Right lobe of liver (tissue), 6 donors: Measurements from ENCODE around the gene CPHXL. TPM values are rescaled to one million over a fixed set of nuclear protein-coding genes. Genes with fewer than 3 reads are reported as not detected.
A peak's percentile ranks its signal among the peaks of the same experiment; 100 is the strongest.

Experiments
- ATAC-seq, 4 donors: fragments of 200-7000 bp; cut with Tn5 transposase; one replicate each; pipeline ENCODE4 v1.9.1; 2020; ENCODE audit warnings: mild to moderate bottlenecking in 4 of 4, moderate library complexity in 4 of 4
- DNase-seq, 3 donors: peaks; one replicate each; pipeline ENCODE4 v3.0.0-alpha.2; 2020
- H3K27ac ChIP-seq, 3 donors: fragments of 200-600 bp; one replicate each; pipeline ENCODE4 v1.8.0; 2022
- H3K27me3 ChIP-seq, 2 donors: fragments of 200-600 bp; one replicate each; pipeline ENCODE4 v1.8.0; 2022
- H3K36me3 ChIP-seq, 4 donors: fragments of 200-600 bp; sonication (generic) in 1 of 4; one replicate each; pipeline versions ENCODE4 v1.5.1 to v1.8.0; 2017 to 2022; ENCODE audit warnings: control low read depth in 1 of 4
- H3K4me1 ChIP-seq, 4 donors: fragments of 200-600 bp; sonication (generic) in 1 of 4; one replicate each; pipeline versions ENCODE4 v1.5.1 to v1.8.0; 2017 to 2022; ENCODE audit warnings: control low read depth in 1 of 4
- H3K4me3 ChIP-seq, 3 donors: fragments of 200-600 bp; one replicate each; pipeline ENCODE4 v1.8.0; 2022
- H3K9me3 ChIP-seq, 4 donors: fragments of 200-600 bp; sonication (generic) in 1 of 4; one replicate each; pipeline versions ENCODE4 v1.5.1 to v1.8.0; 2017 to 2022; ENCODE audit warnings: control low read depth in 1 of 4
- POLR2A ChIP-seq: fragments of 450-650 bp; IDR thresholded peaks from one replicate; pipeline ENCODE4 v1.6.1; 2017; ENCODE audit warnings: antibody characterized with exemption, mild to moderate bottlenecking
- WGBS: methylation state at CpG from one replicate; pipeline ENCODE4 v1.1.6; 2018; ENCODE audit warnings: low coverage, low lambda C conversion rate; ENCODE audit not compliant: insufficient coverage; ENCODE audit errors: missing lambda C conversion rate; 5-methylcytosine and 5-hydroxymethylcytosine counted together
- intact Hi-C, 2 donors: fragments of 100-400 bp; cut with DNase I; formaldehyde crosslinking; loops; one replicate each; pipeline versions ENCODE4 v1.11.2 to v1.14.1; 2022
- total RNA-seq, 6 experiments: library from RNA; depleted of rRNA in 2 of 6; stranded (reverse); fragments of >200 nt in 2 of 6; fragmentation: NEBNext Ultra II Directional in 3 of 6; extraction: Animal tissue kit (Norgen Biotek cat#: 25700) in 3 of 6; gene quantifications; one replicate each; pipeline versions ENCODE4 v1.1.0 to v1.2.4, GENCODE V29; 2016 to 2023
- TF ChIP-seq, protein P1 (sequence below), 4 donors: fragments of 200-600 bp in 3 of 4; fragments of 450-650 bp in 1 of 4; IDR thresholded peaks; one replicate each; pipeline versions ENCODE4 v1.5.1 to v1.8.0; 2016 to 2022; ENCODE audit warnings: antibody characterized with exemption in 4 of 4, mild to moderate bottlenecking in 2 of 4
- donor health status: DM: no; HTN: yes; CAD: no.
- donor health status: DM: no; HTN: no; CAD: no.
- donor health status: DM: no; HTN: no; CAD: no.
- donor health status: DM: no; HTN: yes; CAD: no.
- donor health status: DM: no; HTN: yes; CAD: no.

CPHXL gene
- total RNA-seq, 6 experiments from 2014 or later = not detected

DNA sequence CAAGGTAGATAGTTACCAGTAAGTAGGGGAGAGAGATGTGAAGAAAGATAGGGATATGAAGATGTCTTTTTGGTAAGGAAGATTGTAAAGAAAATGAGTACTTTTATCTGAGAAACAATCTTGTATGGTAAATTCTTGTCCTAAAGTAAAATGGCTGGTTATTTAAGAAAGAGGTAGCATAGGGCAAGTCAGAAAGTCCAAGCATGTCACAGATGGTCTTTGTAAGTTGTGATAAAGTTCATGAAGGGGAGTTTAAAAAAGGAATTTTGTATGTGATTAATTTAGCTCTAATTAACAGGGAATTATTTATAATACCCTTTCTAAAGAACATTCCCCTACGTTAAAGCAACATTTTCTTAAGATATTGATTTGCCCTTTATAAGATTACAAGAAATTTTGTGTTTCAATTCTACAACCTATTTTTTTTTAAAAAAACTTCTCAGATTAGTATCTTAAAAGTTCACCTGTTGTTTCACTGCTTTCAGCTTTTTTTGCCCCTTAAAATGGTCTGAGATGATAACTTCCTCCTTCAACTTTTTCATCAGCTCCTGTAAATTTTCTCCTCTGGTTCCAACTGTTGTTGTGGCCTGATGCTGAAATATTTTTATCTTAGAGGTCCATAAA, 16.2 kb upstream of the CPHXL start:
- H3K4me1 ChIP-seq = no peaks in the 10 kb centered on the region
- H3K9me3 ChIP-seq = no peaks in the 10 kb centered on the region
- DNase-seq (no peak), ATAC-seq (no peak)
- no peak overlapping the region for H3K27ac ChIP-seq
- H3K36me3 ChIP-seq = no peaks in the 10 kb centered on the region
- intact Hi-C loops = no loop called here
- H3K27me3 ChIP-seq = no peaks in the 10 kb centered on the region
- TF ChIP-seq, protein P1, sequence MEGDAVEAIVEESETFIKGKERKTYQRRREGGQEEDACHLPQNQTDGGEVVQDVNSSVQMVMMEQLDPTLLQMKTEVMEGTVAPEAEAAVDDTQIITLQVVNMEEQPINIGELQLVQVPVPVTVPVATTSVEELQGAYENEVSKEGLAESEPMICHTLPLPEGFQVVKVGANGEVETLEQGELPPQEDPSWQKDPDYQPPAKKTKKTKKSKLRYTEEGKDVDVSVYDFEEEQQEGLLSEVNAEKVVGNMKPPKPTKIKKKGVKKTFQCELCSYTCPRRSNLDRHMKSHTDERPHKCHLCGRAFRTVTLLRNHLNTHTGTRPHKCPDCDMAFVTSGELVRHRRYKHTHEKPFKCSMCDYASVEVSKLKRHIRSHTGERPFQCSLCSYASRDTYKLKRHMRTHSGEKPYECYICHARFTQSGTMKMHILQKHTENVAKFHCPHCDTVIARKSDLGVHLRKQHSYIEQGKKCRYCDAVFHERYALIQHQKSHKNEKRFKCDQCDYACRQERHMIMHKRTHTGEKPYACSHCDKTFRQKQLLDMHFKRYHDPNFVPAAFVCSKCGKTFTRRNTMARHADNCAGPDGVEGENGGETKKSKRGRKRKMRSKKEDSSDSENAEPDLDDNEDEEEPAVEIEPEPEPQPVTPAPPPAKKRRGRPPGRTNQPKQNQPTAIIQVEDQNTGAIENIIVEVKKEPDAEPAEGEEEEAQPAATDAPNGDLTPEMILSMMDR (IDR thresholded peaks at IDR 0.05) = no peak
- no peak overlapping the region for H3K4me3 ChIP-seq
- WGBS = 22% methylated on average over 1 of the region's 1 CpG

DNA sequence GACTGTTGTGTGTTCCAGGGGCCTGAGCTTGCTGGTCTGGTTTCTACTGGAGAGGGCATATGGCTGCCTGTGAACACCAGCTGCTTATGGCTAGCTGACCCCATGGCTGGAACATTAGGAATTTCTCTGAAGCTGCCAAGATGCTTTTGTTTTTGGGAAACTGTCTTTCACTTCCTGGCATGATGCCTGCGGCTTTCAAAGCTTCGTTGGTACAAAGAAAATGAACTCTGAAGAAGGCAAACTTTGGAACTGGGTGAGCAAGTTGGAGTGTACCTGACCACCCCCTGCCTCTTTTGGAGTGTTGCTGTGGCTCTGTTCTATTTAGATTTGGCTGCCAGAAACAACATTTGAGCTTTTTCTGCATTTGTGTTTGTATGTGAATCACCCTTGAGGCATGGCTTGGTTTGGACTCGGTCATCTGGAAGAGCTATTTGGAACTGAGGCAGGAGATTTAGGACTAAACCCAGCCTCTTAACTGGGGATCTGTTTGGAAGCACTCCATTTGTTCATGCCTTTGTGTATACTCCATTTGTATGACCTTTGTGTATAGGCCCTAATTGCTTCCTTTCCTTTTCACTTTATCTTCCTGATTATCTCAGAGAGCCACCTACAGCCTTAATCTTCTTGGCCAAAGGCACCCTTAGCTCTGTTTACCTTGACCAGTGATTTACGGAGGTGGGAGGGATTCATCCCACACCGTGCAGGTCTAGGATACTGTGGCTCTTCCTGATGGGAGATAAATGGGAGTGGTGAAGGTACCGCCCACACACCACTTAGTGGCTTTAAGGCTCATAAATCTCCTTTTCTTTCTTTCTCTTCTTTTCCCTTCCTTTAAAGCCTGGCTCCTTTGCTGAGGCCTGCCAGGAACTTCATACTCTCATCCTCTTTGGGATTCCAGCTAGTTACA, 7.3 kb upstream of the CPHXL start:
- Histone ChIP-seq H3K27ac (no peak overlapping the region), H3K9me3 (no peaks in the 10 kb centered on the region), H3K36me3 (no peaks in the 10 kb centered on the region), H3K4me3 (no peak overlapping the region), H3K4me1 (no peaks in the 10 kb centered on the region), H3K27me3 (no peaks in the 10 kb centered on the region)
- intact Hi-C loops = no loop called here
- TF ChIP-seq POLR2A = no peak
- TF ChIP-seq, protein P1 (IDR thresholded peaks at IDR 0.05) = no peak
- 52% methylated on average over 6 of the region's 6 CpGs for WGBS
- ATAC-seq (no peak), DNase-seq (no peak)

DNA sequence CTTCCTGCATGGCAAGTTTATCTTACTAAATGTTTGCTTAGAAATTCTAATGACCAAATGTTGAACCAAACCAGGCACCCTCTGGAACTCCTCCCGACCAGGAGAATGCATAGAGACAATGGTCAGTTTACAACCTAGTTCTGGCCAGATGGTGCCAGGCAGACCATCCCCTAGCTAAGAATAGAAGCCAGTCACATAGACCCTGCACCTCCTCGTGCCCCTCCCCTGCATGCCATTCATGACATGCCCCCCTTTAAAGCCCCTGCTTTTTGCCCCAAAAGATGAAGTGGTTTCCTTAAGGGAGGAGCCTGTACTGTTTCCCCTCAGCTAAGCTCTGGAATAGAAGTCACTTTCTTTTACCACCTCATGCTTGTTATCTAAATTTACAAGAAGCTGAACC, 6.6 kb upstream of the CPHXL start:
- H3K27ac ChIP-seq = no peak overlapping the region
- ATAC-seq (no peak), DNase-seq (no peak)
- H3K4me3 ChIP-seq = no peak overlapping the region
- intact Hi-C loops = no loop called here
- no peaks in the 10 kb centered on the region for H3K27me3 ChIP-seq
- H3K4me1 ChIP-seq = no peaks in the 10 kb centered on the region
- no peaks in the 10 kb centered on the region for H3K36me3 ChIP-seq
- 18% methylated on average over 2 of the region's 2 CpGs for WGBS
- no peaks in the 10 kb centered on the region for H3K9me3 ChIP-seq
- TF ChIP-seq, protein P1 (IDR thresholded peaks at IDR 0.05) = no peak
- TF ChIP-seq POLR2A = no peak

DNA sequence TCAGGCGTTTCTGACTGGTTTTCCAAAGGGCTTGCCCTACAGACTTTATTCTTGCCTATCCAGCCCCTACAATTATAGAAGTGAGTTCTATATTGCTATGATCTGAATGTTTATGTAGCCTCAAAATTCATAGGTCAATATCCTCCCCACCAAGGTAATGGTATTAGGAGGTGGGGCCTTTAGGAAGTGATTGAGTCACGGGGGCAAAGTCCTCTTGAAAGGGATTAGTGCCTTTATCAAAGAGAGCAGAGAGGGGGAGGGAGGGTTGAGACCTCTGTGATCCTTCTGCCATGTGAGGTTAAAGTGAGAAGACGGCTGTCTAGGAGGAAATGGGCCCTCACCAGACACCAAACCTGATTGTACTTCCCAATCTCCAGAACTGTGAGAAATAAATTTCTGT, 931 bp upstream of the CPHXL start:
- no peak overlapping the region for H3K4me3 ChIP-seq
- no peaks in the 10 kb centered on the region for H3K4me1 ChIP-seq
- no peak for TF ChIP-seq POLR2A
- TF ChIP-seq, protein P1 (IDR thresholded peaks at IDR 0.05) = no peak
- no peaks in the 10 kb centered on the region for H3K9me3 ChIP-seq
- ATAC-seq (peak in 2 of 4 donors; percentile 29 to 62), DNase-seq (no peak)
- no peaks in the 10 kb centered on the region for H3K36me3 ChIP-seq
- intact Hi-C loops = no loop called here
- no peaks in the 10 kb centered on the region for H3K27me3 ChIP-seq
- WGBS = 31% methylated on average over 3 of the region's 3 CpGs
- no peak overlapping the region for H3K27ac ChIP-seq
